Measurements from ENCODE around the gene ZBTB20.

GRCh38 chr3:114872588-114872987 is 274.5 kb downstream of the ZBTB20 start:
- no peak for TF ChIP-seq CTCF (IDR thresholded peaks at IDR 0.05 in 8 of 11, conservative IDR thresholded peaks at IDR 0.05 in 3 of 11)
- TF ChIP-seq POLR2AphosphoS5 (IDR thresholded peaks at IDR 0.05) = no peak

Data from spleen (tissue), 7 donors.